Mesenteric fat pad (tissue), 1 donor: ENCODE data around the gene CERT1. TPM values are rescaled to one million over a fixed set of nuclear protein-coding genes. Genes with fewer than 3 reads are reported as not detected.

ENCODE experiments used
- DNase-seq: peaks from one replicate; pipeline ENCODE4 v3.0.0-alpha.2; 2020; ENCODE audit warnings: low spot score
- total RNA-seq: library from RNA; stranded (reverse); fragmentation: NEBNext Ultra II Directional; extraction: Animal tissue kit (Norgen Biotek cat#: 25700); gene quantifications from one replicate; pipeline ENCODE4 v1.2.1, GENCODE V29; 2021
- donor health status: DM: yes; HTN: yes; CAD: no.

The CERT1 gene
- total RNA-seq, 1 donor from 2014 or later = 83.0 TPM

GRCh38 chr5:75481024-75481423, 30.4 kb downstream of the CERT1 start:
- no peak for DNase-seq

DNA sequence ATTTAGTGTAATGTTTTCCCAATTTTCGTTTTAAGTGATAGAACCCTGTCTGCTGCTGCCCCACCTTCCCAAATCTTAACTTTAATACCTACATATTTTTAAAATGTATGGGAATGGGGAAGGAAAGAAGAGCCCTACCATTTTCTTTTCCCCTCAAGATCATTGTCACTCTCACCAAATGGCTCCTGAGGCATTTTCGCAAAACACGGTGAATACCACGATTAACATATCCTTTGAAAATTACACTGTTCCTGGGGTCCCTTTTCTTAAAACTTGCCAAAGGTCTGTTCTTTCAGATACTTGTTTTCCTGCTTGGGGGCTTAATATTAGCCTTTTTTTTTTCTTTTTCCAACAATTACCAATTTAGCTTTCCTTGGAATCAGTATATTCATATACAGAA, 36.1 kb downstream of the CERT1 start:
- DNase-seq = no peak

- DNase-seq = no peak
Observed at GRCh38 chr5:75473463-75473862, 38.0 kb downstream of the CERT1 start.

DNA sequence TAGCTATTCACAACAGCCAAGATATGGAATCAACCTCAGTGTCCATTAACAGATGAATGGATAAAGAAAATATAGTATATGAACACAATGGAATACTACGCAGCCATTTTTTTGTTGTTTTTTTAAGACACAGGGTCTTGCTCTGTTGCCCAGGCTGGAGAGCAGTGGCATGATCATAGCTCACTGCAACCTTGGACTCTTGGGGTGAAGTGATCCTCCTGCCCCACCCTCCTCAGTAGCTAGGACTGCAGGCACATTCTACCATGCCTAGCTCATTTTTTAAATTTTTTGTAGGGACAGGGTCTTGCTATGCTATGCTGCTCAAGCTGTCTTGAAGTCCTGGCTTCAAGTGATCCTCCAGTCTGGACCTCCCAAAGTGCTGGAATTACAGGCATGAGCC, 38.5 kb downstream of the CERT1 start:
- DNase-seq = no peak

GRCh38 chr5:75471193-75471592, 40.2 kb downstream of the CERT1 start:
- DNase-seq = no peak

GRCh38 chr5:75469017-75469416, 42.4 kb downstream of the CERT1 start:
- DNase-seq = no peak

DNA sequence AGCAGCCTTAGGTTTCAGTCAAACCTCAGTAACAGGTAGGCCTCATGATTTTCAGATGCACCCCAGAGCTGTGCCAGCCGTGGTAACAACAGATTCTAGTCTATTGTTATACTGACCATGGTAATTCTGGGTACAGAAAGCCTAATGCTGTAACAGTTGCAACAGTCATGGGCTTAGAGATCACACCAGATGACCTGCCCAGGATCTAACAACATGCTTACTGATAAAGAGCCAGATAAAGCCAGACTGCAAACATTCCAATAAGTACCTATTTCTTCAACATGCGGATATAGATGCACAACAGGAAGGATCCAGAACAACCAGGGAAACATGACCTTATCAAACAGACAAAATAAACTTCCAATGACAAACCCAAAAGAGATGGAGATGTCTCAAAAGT, 42.8 kb downstream of the CERT1 start:
- DNase-seq = no peak

DNA sequence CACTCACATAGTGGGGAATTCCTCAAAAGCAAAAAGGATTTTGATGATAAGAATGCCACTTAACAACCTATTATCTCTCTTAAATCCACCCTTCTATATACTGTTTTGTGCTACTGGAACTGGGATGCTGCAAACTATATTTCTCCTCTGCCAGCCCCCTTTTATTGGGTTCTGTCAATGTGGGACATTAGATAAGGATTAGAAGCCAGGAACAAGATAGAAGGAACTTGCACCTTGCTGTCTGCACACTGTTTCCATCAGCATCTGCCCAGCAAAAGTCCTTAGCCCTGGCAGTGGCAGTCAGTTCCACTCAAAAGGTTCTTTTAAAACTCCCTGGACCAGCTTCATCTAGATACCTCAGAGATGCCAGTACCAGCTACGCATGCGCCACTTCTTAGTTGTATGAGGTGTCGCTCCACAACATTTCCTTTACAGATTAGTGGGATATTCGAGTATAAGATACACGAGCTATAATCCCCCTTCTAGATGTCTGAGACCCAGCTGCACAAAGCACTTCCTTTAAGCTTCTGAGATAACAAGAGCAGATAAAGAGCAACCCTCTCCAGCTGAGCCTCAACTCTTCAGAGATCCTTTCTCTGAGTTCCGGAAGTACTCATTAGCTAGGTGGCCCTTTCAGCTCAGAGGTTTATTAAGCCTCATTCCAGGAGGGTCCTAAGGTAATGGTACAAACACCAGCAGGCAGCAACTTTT, 45.3 kb downstream of the CERT1 start:
- no peak for DNase-seq

DNA sequence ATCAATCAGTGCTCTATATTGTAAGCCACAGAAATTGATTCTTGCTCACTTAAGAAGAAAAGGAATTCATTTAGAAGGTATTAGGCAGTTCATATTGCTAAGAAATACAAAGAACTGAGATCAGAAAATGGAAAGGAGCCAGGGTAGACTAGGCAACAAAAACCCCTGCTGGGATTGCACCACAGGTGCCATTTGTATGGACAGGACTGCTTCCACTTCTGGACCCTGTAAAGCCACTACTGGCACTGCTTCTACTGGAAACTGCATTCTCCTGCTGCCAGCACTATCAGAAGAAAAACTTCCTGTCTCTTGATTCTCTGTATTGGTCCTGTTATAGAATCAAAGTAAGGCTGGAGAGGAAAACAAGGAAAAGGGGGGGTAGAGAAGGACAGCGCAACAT, 45.9 kb downstream of the CERT1 start:
- no peak for DNase-seq

- DNase-seq = no peak
Observed at GRCh38 chr5:75463726-75464125, 47.7 kb downstream of the CERT1 start.

- no peak for DNase-seq
Observed at GRCh38 chr5:75461679-75462078, 49.8 kb downstream of the CERT1 start.

GRCh38 chr5:75460942-75461610, 50.4 kb downstream of the CERT1 start:
- no peak for DNase-seq

GRCh38 chr5:75460532-75460931, 50.9 kb downstream of the CERT1 start:
- no peak for DNase-seq

GRCh38 chr5:75457691-75458090, 53.7 kb downstream of the CERT1 start:
- DNase-seq = no peak

DNA sequence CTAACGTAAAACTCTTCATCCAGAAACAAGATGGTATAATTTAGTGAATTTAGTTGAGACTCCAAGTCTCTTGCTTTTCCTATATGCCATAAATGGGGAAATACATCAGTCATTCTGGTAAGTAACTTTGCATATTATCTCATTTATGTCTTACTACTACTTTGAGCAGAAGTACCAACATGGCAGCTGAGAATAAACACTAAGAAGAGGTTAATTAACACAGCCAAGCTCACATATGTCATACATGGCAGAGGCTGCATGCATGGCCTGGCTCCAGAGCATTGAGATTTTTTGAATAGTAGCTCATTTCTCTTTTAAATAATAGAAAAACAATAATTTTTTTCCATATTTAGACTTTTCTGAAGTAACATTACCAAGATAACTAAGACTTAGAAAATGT, 54.3 kb downstream of the CERT1 start:
- DNase-seq = no peak

DNA sequence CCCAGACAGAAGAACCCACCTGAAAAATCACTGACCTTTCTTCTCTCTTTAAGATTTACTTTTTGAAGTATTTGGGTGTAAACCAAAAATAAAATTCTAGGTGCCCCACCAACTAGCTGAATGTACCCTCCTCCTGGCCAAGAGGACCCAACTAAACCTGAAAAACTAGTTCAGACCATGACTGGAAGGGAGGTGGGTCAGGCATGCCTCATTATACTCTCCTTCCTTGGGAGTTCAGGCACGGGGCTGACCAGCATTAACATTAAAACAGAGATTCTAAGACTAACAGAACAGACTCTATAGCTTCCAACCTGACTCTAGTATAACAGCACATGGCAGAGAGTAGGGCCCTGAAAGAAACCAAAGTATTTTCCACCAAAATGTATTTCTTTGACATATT, 61.4 kb downstream of the CERT1 start:
- no peak for DNase-seq

DNA sequence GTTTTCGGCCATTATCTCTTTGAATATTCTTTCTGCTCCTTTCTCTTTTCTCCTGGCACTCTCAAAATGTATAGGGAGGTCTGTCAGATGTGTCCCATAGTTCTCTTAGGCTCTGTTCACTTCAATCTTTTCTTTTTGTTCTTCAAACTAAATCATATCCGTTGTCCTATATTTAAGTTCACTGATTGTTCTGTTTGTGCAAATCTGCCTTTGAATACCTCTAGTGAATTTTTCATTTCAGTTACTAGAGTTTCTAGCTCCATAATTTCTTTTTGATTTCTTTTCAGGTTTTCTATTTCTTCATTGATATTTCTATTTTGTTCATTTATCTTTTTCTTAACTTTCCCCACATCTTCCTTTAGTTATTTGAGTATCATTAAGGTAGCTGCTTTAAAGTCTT, 65.4 kb downstream of the CERT1 start:
- no peak for DNase-seq

DNA sequence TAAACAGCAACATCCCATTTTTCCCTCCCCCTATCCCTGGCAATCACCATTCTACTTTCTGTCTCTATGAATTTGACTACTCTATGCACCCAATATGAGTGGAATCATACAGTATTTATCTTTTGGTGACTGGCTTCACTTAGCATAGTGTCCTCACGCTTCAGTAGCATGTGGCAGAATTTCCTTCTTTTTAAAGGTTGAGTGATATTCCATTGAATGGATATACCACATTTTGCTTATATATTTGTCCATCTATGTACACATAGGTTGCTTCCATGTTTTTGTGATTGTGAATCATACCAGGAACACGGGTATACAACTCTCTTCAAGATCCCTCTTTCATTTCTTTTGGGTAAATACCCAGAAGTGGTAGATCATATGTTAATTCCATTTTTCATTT, 69.9 kb downstream of the CERT1 start:
- no peak for DNase-seq

GRCh38 chr5:75439276-75439675, 72.2 kb downstream of the CERT1 start:
- DNase-seq = no peak

DNA sequence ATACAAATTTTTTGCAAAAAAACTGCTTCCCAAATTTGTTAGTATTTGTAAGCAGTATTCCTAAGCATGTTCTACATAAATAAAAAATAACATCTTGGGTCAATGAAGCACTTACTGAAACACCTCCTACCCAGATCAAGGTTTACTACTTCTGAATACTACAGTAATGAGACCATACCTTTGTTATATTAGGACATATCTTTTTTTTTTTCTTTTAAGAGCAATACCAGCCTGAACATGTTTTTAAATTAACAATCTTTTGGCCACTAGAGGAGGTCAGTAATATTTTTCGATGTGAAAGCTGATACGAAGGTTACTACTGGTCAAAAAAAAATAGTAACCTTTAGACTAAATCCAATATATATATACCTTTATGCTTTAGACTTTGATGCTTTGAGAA, 72.7 kb downstream of the CERT1 start:
- DNase-seq = no peak

DNA sequence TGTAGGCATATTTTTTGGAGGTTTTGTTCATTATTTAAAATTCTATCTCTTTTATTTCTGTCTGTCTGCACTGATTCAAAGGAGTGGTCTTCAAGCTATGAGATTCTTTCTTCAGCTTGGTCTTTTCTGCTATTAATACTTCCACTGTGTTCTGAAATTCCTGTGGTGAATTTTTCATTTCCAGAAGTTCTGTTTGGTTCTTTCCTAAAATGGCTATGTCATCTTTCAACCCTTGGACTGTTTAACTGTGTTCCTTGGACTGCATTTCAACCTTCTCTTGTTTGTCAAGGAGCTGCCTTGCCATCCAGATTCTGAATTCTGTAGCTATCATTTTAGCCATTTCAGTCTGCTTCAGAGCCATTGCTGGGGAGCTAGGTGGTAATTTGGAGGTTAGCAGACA, 76.3 kb downstream of the CERT1 start:
- DNase-seq = no peak

- no peak for DNase-seq
Observed at GRCh38 chr5:75433814-75434506, 77.5 kb downstream of the CERT1 start.

- DNase-seq = no peak
Observed at GRCh38 chr5:75414241-75414640, 97.2 kb downstream of the CERT1 start.
